CD4-positive, alpha-beta T cell treated with Interleukin-17A for 1 hour (primary cell): Measurements from ENCODE around the gene UBL7.
"Not testable (repeated sequence)": the region's sequence is repeated elsewhere in the genome, so short reads cannot be mapped to it uniquely, and the experiment has no call there.

Experiments used
- DNase-seq: peaks from one replicate; pipeline ENCODE4 v3.0.0-alpha.2; 2020

Gene UBL7

DNA sequence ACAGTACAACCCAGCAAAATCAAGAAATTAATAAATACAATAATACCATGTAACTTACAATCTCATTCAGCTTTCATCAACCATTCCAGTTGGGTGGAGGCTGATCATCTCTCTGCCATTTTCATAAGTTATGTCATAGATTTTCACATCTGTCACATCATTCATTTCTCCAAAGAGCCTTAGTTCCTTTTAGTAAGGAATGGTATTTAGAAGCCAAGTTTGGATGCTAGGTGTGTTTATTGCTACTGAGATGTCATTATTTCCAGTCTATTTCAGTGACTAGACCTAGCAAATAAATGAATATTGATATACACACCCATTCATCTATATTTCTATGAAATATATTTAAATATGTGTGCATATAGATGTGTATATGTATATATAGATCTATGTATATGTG, 2.7 kb upstream of the UBL7 start:
- no peak for DNase-seq

DNA sequence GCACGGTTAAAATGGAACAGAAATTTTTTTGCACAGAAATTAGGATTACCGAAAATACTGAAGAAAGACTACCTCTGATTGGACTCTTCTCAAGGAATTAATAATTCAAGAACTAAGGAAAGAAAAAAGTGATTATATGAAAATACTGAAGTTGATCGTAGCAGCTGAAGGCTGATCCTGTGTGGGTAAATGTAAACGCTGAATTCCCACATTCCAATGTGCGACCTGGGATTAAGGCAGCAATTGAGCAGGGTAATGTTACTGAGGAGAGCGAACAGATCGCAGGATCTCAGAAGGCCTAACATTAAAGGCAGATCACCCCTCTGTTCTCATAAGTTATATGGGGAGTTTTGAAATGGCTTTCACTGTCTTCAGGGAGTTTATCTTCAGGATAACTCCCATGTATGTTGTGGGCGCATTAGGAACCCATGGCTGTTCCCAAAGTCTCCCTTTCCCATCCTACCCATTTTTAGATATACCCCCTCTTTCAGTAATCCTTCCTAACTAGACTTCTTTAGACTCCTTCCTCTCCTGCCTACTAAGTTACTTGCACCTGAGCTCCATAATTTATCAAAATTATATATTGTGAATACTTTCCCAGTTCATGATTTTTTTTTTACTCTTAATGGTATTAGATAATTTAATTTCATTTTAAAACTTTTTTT, 1.0 kb upstream of the UBL7 start:
- no peak for DNase-seq

DNA sequence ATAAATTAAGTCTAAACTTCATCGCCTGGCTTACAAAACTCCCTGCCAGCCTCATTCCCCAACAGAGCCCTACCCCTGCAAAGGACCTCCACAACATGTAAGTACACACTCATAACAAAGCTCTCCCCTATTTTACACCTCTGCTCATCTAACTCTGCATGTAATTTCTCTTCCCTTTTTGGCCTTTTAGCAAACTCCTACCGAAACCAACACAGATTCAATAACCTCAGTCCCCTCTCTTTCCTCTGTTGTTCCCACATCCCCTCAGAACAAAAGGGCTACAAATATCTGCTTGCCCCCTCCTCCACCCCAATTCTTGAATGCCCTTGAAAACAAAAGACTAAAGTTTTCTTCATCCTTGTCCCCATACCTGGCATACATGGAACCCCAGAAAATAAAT, 662 bp downstream of the UBL7 start:
- DNase-seq: no peak

DNA sequence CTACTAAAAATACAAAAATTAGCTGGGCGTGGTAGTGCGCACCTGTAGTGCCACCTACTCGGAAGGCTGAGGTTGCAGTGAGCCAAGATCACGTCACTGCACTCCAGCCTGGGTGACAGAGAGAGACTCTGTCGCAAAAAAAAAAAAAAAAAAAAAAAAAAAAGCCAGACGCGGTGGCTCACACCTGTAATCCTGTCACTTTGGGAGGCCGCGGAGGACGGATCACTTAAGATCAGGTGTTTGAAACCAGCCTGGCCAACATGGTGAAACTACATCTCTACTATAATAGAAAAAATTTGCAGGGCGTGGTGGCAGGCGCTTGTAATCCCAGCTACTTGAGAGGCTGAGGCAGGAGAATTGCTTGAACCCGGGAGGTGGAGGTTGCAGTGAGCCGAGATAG, 1.2 kb downstream of the UBL7 start:
- not testable (repeated sequence) for DNase-seq

DNA sequence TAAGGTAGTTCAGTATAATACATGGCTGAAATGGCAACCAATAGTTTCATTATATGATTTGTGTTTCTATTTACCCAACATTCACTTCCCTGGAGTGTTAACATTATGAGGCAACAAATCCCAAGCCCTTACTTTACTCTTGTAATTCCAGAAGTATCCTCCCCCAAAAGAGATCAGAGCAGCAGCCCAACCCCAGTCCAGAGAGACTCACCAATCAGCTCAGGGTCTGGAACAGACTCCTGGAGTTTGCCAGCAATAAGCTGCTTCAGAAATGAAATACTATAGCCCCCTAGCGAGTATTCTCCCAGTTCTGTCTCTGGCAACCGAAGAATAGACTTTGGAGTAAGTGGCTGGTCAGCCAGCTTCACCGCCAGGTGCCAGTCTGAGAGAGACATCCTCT, 2.5 kb downstream of the UBL7 start:
- no peak for DNase-seq

DNA sequence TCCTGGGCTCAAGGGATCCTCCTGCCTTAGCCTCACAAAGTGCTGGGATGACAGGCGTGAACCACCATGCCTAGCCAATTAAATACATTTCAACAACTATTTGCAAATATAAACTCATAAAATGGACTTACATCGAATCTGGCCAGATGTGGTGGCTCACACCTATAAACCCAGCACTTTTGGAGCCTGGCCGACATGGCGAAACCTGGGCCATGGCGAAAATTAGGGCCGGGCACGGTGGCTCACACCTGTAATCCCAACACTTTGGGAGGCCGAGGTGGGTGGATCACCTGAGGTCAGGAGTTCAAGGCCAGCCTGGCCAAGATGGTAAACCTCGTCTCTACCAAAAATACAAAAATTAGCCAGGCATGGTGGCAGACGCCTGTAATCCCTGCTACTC, 3.9 kb downstream of the UBL7 start:
- DNase-seq: not testable (repeated sequence)

DNA sequence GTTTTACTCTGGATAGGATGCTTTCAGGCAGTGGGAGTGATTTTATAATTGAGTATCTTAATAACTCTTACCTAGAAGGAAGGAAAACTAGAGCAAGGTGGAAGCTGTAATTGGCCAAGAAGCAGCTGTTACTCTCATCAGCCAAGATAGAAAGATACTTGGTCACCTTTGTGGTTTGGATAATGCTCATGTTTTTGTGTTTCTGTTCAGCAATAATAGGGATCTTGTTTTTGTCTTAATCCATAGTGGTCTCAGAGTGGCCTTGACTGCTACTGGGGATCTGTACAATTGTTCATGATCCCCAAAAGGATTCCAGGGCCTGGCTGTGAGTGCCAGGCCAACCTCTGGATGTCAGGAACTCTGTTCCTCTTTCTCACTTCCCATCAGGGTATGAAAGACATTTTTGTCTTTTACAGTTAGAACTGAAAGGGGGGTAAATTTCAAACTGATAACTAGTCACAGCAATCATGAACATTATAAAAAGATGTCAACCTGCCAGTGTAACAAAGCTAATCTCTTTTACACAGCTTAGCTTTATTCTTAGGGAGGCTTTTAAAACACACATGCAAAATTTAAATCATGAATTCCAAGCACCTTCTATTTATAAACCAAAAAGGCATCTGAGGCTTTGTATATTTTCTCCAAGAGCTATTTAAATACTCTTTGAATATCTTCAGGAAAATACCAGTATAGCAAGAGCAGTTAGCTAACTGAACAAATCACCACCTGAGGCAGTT, 6.0 kb downstream of the UBL7 start:
- DNase-seq: no peak

DNA sequence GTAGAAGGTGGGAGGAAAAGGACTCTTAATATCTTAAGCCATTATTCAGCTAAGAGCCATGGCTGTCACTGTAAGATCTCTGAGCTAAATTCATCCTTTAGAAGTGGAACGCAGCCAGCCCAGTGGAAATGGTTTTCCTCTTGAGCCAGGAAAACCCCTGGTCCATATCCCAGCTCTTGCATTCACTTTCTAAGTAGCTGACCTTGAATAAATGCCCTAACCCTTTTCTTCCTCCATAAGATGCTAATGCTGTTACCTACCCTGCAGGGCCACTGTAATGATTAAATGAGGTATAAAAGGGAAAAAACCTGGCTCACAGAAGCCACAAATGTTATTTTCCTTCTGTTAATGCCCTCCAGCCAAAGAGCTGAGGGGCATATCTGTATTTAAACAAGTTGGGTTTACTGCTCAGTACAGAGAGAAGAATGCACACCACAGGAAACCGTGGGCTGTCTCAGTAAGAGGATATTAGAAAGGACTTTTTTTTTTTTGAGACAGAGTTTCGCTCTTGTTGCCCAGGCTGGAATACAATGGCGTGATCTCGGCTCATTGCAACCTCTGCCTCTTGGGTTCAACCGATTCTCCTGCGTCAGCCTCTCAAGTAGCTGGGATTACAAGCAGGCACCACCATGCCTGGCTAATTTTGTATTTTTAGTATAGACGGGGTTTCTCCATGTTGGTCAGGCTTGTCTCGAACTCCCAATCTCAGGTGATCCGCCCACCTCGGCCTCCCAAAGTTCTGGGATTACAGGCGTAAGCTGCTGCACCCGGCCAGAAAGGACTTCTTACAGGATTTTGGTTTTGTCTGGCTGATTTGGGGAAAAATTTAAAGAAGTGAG, 6.8 kb downstream of the UBL7 start:
- DNase-seq: no peak

DNA sequence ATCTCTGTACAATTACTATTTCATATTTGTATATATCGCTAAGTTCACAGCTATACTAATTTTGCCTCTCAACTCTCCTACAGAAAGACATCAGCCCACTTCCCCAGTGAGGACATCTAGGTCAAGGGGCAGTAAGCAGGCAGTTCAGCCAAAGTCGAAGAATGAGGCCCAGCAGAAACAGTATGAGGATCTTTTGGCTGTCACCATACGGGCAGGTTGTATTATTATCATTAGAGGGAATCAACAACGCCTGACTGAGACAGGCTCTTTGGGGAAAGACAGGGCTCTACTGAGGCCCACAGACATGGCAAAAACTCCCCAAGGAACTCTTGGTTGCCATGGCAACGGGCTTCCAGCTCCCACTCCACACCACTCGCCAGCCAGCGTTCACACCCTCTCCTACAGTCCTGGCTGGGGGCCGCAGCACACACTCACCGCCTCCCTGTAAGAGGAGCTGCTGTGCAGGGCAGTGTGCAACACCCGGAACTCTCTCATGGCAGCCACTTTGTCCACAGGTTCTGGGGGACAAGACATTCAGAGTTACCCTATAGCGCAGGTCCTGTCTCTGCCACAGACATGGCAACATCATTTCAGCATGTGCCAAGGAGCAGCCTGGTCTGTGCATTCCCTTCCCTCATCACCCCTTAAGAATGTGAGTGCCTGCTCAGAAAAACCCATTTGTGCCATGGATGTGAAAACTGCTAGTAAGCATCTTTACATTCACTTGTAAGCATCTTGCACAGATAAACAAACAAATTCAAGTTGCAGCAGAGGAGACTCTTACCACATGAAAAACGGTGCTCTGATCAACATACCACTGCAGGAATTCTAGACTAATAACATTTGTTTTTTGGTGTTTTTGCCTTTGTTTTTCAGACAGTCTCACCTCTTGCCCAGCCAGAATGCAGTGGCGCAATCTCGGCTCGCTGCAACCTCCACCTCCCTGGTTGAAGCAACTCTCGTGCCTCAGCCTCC, 8.8 kb downstream of the UBL7 start:
- DNase-seq: no peak

DNA sequence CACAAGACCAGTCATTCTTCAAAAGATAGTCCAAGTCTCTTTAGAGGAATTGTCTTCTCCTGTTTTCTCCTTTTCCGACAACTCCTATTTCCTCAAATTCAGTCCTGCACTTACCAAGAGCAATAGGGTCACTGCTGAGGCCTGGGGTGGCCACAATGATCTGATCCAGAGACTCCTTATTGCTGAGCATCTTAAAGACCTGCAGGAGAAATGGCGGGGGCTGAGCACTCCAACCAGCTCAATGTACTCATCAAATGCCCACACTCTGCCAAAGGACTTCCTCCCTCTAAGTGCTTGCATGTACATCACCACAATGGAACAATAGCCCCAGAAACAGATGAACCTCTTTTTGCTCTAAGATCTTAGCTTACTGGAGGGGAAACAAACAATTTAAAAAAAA, 9.6 kb downstream of the UBL7 start:
- no peak for DNase-seq

DNA sequence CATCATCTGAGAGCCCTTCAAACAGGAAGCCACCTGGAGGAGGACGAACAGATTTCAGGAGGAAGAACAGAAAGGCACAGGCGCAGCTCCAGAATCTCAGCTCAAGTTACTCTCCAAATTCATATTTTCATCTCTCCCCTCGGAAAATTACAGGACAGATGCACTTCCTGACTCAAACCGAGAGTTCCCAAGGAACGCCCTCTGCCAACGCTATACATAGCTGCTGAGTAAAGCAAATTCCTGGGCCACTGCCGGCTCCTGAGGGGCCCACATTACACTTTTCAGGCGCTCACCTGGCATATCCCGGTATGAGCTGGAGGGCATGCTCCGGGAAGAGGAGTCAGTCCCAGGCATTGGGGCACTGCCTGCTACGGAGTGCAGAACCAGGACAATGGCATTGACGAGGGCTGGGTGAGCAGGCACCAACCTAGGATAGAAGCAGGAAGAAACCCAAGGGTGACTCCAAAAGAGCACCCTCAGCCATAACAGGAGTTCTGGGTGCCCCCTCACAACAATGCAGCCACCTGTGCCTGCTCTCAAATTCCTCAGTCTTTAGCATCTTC, 11.2 kb downstream of the UBL7 start:
- DNase-seq: no peak

DNA sequence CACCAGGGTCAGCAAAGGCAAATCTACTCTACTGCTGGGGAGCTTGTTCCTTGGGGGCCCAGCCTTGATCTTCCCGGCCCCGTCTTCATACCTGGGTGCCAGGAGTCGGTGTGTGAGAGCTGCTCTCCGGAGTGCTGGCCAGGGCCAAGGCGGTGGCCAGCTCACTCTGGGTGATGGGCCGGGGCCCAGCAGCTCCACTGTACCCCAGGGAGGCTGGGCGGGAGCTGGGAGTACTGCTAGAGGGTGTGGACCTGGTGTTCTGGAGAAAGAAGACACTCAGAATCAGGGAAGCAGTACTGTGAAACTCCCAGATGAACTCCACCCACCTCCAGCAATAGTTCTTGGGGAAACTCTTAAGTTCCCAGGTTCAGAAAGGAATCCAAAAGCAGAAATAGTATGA, 11.9 kb downstream of the UBL7 start:
- no peak for DNase-seq

DNA sequence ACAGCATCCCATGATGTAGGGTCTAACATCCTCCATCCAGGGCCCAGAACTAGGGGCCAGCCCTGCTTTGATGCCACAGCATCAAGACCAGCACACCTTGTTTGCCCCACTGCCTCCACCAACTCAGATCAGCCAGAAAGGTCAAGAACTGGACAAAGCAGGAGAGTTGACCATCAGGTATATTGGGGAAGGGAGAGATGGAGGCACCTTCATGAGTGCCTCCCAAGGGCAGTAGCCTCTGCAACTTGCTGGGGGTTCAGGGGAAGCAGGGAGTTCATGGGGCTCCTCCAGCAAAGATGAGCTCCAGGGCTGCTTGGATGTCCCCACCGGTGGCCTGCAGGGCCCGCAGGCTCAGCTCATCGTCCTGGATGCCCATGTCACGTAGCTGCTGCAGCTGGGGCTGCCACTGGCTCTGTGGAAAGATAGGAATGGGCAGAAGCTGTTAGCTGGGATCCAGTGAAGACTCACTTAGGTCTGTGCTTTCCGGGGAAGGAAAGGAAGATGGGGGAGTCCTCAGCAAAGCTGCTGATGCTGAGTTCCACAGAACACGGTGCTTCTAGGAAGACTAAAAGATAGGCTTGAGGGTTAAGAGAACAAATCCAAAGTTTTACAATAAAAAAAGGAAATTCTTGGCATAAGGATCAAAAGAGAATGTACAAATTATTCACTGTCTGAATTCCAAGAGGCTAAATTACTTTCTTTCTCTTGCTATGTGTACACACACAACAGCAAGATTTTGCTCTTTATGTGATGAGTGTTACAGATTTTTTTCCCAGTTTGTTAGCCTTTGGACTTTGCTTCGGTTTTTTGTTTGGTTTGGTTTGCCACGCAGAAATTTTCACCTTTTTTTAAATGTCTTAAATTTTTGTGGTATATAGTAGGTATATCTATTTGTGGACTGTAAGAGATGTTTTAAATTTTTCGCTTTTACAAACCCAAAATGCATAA, 14.9 kb downstream of the UBL7 start:
- no peak for DNase-seq

DNA sequence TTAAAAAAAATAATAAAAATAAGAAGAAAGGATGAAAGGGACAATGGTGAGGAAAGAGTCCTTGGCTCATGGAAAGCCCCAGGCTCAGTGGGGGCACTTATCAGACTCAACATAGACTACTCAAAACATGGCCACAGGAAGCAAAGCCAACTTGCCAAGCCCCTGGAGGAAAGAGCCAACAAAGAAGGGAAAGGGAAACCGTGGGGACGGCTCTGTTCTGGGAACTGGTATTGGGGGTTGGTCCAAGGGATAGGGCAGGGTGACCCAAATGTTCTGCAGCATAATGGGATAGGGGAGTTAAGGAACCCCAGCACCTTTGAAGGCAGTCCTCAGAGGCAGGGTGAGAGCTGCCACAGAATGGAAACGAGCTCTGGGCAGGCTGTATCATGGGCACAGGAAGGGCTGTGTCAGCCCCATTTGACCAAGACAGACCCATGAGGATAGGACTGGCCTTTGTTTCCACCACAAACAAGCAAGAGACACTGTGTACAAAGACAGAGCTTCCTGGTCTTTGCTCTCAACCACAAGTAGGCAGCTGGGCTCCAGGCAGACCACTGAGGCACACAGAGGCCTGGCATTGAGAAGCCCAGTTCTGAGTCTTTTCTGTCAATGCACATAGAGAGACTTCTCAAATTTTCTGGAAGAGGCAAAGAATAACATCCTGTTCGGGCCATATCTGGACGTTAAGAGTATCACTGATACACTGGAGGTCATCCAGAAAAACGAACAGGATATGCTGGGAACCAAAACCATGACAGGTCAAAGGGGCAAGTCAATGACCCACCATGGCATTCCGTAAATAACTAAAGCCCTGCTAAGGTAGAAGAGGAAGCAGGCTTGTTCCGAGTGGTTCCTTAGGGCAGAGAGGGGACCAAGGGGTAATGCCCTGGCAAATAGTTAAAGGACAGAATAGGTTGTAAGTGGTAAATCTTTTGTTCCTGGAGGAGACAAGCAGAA, 16.6 kb downstream of the UBL7 start:
- no peak for DNase-seq

DNA sequence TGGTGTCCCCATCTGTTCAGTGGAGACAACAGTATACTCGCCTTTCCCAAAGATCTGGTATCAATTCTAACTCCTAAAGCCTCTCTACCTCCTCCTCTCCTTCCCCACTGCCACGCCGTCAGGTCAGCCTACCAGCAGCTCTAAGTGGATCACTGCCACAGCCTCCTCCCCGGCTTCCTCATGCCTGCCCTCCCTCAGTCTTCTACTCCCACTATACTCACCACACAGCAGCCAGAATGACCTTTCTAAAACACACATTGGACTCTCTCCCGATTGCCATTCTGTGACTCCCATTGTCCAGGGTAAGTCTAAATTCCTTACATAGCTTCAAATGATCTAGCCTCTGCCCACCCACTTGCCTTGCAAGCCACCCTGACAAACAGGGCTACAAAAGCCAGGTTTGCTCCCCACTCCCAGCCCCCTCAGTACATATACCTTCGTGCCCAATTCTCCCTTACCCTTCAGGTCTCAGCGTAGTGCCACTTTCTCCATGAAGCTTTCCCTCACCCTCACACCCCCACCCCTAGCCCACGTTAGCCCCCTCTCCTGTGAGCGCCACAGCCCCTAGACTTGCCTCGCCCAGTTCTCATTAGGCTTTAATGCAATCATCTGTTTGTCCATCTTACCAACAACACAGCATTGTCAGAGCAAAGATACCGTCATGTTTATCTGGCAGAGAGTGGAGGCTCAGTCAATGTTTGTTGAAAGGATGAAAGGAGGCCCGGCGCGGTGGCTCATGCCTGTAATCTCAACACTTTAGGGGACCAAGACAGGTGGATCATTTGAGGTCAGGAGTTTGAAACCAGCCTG, 17.7 kb downstream of the UBL7 start:
- DNase-seq: no peak

DNA sequence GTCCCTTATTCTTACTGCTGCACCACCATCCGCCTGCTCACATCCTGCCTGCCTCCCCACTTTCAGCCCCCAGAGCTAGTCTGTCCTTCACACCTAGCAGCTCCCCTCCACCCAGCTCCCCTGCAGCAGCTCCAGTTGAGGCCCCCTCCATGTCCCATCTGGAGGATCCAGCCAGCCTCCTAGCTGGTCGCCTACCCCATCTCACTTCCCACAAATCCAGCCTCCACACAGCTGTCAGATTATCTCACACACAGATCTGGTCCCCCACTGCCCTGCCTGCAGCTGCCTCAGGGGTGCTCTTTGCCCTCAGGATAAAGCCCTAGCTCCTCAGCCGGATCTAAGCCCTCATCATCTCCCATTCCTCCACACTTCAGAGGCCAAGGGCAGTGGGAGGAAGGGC, 18.4 kb downstream of the UBL7 start:
- no peak for DNase-seq

DNA sequence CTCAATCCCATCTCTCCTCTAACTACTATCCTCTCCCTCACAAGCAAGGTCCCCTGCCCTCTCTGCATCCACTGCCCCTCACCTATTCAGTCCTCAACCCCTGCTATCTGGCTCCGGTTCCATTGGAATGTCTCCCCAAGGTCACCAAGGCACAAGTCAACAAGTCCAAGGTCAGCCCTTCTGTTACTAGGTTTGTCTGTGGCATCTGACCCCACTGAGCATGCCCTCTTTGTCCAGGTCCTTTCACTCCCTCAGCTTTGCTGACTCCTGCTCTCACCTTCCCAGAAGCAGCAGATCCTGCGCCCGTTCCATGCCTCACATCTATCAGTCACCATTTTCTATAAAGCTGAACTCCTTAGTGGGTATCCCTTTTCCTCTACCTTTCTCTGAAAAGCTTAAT, 18.9 kb downstream of the UBL7 start:
- DNase-seq: no peak

DNA sequence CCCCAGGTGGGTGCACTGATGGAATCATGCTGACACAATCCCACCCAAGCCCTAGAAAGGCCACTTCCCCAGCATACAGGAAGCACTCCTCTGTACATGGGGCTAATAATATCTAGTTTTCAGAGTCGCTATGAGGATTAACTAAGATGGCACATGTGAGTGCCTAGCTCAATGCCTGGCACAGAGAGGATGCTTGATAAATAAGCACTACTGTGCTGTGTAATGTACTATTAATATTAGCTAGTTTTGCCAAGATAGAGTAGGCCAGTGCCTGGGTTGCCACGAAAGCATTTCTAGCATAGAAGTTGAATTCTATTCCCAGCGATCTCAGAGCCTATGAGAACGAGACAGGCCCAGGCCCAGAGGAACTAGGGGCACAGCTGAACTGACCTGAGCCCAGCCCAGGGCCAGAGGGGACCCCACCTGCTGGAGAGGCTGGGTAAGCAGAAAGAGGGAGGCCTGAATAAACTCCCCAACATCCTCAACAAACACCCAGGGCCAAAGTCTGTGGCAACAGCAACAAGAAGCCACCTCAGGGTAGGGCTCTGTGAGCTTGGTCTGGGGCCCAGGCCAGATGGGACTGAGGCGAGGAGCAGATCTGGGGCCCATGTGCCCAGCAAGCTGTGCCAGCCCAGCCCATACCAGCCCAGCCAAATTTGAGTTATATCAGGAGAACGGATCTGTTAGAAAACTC, 19.6 kb downstream of the UBL7 start:
- DNase-seq: no peak
